ENCODE measurements around the gene COX5B.

COX5B gene

GRCh38 chr2:97645695-97646629, at the start of gene COX5B:
Gene COX5B (plus strand): TSS chr2:97646062. CDS start chr2:97646087, 25 bp downstream.
- Histone ChIP-seq H3K36me3 (ENCODE audit: control insufficient read depth in 2 of 2, insufficient read depth in 1 of 2, low read length in 2 of 2) (peaks cover 22 to 31% of the 10 kb centered on the region in 2 experiments), H3K9me3 (ENCODE audit: control insufficient read depth, insufficient read depth, low read depth, low read length) (no peaks in the 10 kb centered on the region), H3K4me1 (ENCODE audit: control insufficient read depth, insufficient read depth, low read length) (no peaks in the 10 kb centered on the region), H3K27ac (ENCODE audit: extremely low read depth, low read depth, low read length) (peak within 1 kb of the TSS; percentile 67; the same call in 1 of the 2 replicates), H3K4me3 (ENCODE audit: low read depth, low read length) (peak within 1 kb of the TSS; percentile 94)
- POLR2A ChIA-PET, result interaction anchor here (0.6 to 8.7 kb wide), 10 partner anchors 10 to 798 kb away, joined by 3 to 183 read pairs (median 4); partner anchors contain the start of genes ACTR1B and ANKRD36B
- CTCF ChIA-PET, result interaction anchor here (0.6 to 1.8 kb wide), 4 partner anchors 17 to 461 kb away, joined by 3 to 14 read pairs (median 4); no protein-coding TSS in a partner anchor
- TF ChIP-seq KLF10 (tag by site-specific recombination; IDR thresholded peaks at IDR 0.05), result 0 out of 2 replicates have a peak, but pooled peaks have one; percentile 20
- no peak for TF ChIP-seq ZNF26 (tag by site-specific recombination; IDR thresholded peaks at IDR 0.05)
- TF ChIP-seq ZFP37 (tag by site-specific recombination; IDR thresholded peaks at IDR 0.05), result no peak
- TF ChIP-seq ZNF473 (tag by site-specific recombination; IDR thresholded peaks at IDR 0.05), result no peak
- no peak for TF ChIP-seq ZNF140 (tag by site-specific recombination; IDR thresholded peaks at IDR 0.05)
- TF ChIP-seq ZNF175 (tag by site-specific recombination; IDR thresholded peaks at IDR 0.05), result no peak
- TF ChIP-seq ZNF544 (tag by site-specific recombination; IDR thresholded peaks at IDR 0.05), result no peak
- TF ChIP-seq ZBTB26 (tag by site-specific recombination; optimal IDR thresholded peaks at IDR 0.05), result peak; percentile 51
- 0 out of 2 replicates have a peak, but pooled peaks have one; percentile 26 for TF ChIP-seq ZNF76 (tag by site-specific recombination; IDR thresholded peaks at IDR 0.05; ENCODE audit: borderline replicate concordance, low read depth)
- TF ChIP-seq WT1 (tag by site-specific recombination; IDR thresholded peaks at IDR 0.05), result no peak
- TF ChIP-seq ZNF10 (tag by site-specific recombination; IDR thresholded peaks at IDR 0.05), result no peak
- no peak for TF ChIP-seq ZNF280D (tag by site-specific recombination; IDR thresholded peaks at IDR 0.05)
- peak; percentile 94 for TF ChIP-seq SP2 (tag by site-specific recombination; IDR thresholded peaks at IDR 0.05)
- no peak for TF ChIP-seq ZSCAN23 (tag by site-specific recombination; IDR thresholded peaks at IDR 0.05)
- TF ChIP-seq ZNF518A (tag by site-specific recombination; conservative IDR thresholded peaks at IDR 0.05; ENCODE audit: low read depth), result peak; percentile 54
- no peak for TF ChIP-seq ZNF184 (tag by site-specific recombination; IDR thresholded peaks at IDR 0.05)
- TF ChIP-seq ZNF133 (tag by site-specific recombination; IDR thresholded peaks at IDR 0.05), result no peak
- TF ChIP-seq ZNF529 (tag by site-specific recombination; IDR thresholded peaks at IDR 0.05; ENCODE audit: insufficient replicate concordance), result no peak
- no peak for TF ChIP-seq TRIM28 (IDR thresholded peaks at IDR 0.05; ENCODE audit: borderline replicate concordance, low read length)
- no peak for TF ChIP-seq ZNF677 (tag by site-specific recombination; IDR thresholded peaks at IDR 0.05)
- TF ChIP-seq GLI4 (tag by site-specific recombination; IDR thresholded peaks at IDR 0.05), result no peak
- TF ChIP-seq PRDM10 (tag by site-specific recombination; IDR thresholded peaks at IDR 0.05), result peak; percentile 83
